HG02970 (cell line): ENCODE measurements around the gene HPS3.
"Not testable (repeated sequence)": the region's sequence is repeated elsewhere in the genome, so short reads cannot be mapped to it uniquely, and the experiment has no call there.

Experiments
- ATAC-seq: cut with Tn5 transposase; IDR thresholded peaks from one replicate; pipeline ENCODE4 v1.9.1; 2021; ENCODE audit warnings: mild to moderate bottlenecking, moderate library complexity, moderate number of reproducible peaks; ENCODE audit not compliant: unreplicated experiment, low FRiP score

The HPS3 gene

GRCh38 chr3:149180057-149180573, 50.7 kb downstream of the HPS3 start:
- ATAC-seq, result no peak

DNA sequence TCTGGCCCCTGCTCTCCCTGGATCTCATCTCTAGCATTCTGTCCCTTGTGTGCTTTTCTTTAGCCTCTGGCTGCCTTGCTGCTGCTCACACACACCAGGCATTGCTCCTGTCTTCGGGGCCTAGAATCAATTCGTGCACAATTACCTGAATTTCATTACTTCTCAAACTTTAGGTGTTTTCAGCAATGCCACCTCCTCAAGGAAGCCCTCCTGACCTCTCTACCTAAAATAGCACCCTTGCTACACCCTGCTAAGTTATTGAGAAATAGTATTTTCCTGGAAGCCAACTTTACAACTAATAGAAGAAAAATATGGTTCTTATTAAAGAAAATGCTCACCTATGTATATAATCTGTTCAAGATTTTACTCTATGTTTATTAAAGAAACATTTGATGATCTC, 51.7 kb downstream of the HPS3 start:
- ATAC-seq, result no peak

DNA sequence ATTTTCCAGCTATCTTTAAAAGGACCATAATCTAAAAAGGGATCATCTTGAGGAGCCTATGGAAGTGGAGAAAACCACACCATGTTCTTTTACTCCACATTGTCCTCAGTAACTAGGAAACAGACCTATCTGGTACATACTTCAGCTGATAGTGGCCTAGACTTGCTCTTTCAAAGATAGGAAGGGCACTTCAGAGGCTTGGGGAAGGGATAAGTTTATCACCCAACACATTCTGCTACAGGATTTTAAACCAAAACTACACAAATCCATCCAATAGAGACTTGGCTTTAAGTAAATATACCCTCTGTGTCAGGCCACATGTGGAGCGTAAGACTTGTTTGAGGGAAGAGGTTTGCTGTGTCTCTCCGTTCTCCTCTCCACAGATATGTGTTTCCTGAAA, 56.8 kb downstream of the HPS3 start:
- ATAC-seq, result no peak

DNA sequence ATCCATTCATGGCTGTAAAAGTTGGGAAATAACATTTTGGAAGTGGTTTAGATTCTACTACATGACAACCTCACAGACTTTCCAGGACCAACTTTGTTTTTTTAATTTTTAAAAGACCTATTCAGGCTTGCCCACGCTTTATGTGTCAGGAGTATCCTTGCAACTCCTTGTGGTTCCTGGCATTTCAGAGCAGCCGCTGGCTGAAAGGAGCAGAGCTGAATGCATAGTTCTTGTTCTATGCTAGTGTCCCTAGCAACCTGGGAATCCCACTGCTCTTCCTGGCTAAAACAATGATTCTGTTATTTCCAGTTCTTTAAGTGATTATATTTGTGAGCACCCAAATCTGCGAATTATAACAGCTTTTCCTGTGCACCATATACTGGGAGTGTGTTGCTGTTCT, 57.3 kb downstream of the HPS3 start:
- no peak for ATAC-seq

DNA sequence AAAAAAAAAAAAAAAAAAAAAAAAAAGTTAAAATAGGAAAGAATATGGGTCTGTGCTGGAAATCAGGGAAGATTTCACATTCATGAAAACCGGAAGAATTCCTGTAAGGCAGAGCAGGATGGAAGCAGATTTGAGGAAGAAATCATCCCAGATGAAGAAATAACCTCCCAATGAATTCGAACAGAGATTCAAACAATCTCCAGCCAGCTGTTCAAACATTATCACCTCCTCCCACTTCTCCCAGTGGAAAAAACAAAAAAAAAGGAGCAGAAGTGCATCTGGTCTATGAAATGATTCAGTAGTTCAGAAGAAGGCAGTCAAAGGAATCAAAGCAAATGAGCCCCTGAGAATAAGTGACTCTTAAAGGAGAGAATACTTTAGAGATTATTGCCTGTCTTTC, 59.1 kb downstream of the HPS3 start:
- no peak for ATAC-seq

- no peak for ATAC-seq
Measured at GRCh38 chr3:149195221-149195620, 65.8 kb downstream of the HPS3 start.

- not testable (repeated sequence) for ATAC-seq
Measured at GRCh38 chr3:149196805-149197592, 67.6 kb downstream of the HPS3 start.

DNA sequence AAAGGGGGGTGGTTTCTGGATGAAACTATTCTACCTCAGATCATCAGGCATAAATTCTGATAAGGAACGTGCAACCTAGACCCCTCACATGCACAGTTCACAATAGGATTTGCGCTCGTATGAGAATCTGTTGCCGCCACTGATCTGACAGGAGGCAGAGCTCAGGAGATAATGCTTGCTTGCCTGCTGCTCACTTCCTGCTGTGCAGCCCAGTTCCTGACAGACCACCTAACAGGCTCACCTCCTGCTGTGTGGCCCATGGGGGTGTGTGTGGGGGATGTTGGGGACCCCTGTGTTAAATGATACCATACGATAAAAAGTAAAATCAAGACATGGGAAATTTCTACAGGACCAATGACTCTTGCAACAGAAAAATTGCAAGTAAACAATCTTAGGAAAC, 68.2 kb downstream of the HPS3 start:
- no peak for ATAC-seq

- no peak for ATAC-seq
Measured at GRCh38 chr3:149198611-149199010, 69.2 kb downstream of the HPS3 start.

DNA sequence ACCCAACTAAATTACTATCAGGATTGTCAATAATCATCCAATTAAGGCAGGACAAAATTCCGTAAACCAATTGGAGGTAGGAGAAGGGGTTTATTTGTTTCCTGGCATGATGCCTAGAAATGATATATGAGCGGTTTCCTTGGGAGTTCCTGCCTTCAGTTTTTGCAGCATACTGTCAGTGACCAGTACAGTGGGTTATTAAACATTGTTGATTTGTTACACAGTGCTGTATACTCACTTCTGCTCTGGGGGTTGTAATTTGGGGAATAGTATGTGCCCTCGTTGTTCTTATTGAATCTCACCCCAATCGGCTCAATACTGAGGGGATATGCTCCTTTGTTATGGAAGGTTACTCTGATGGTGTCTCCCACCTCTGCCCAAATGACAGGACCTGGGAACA, 70.0 kb downstream of the HPS3 start:
- no peak for ATAC-seq

GRCh38 chr3:149203758-149204157, 74.3 kb downstream of the HPS3 start:
- ATAC-seq, result peak; percentile 55

GRCh38 chr3:149204390-149204991, 75.1 kb downstream of the HPS3 start:
- ATAC-seq, result no peak

- ATAC-seq, result no peak
Measured at GRCh38 chr3:149207475-149207874, 78.0 kb downstream of the HPS3 start.

GRCh38 chr3:149209431-149209830, 80.0 kb downstream of the HPS3 start:
- ATAC-seq, result no peak

GRCh38 chr3:149212386-149212785, 82.9 kb downstream of the HPS3 start:
- no peak for ATAC-seq

DNA sequence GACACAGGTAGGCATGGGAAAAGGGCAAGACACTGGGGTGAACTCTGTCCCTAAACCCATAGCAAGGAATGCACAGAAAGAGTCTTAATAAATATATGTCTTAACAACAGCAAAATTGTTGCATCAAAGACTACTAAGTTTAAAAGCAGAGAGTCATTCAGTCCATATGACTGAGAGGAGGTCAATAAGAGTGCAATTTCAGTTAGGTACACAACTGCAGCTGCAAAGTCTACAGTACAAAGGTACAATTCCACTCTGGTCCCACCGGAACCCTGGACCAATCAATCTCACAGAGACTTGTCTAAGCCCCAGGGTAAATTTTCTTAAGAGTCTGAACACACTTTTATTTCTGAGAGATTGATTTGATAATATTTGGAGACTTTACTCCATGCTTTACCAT, 85.3 kb downstream of the HPS3 start:
- ATAC-seq, result no peak

- no peak for ATAC-seq
Measured at GRCh38 chr3:149215515-149215914, 86.1 kb downstream of the HPS3 start.

- ATAC-seq, result no peak
Measured at GRCh38 chr3:149216193-149216869, 86.9 kb downstream of the HPS3 start.

- ATAC-seq, result no peak
Measured at GRCh38 chr3:149217347-149217746, 87.9 kb downstream of the HPS3 start.

DNA sequence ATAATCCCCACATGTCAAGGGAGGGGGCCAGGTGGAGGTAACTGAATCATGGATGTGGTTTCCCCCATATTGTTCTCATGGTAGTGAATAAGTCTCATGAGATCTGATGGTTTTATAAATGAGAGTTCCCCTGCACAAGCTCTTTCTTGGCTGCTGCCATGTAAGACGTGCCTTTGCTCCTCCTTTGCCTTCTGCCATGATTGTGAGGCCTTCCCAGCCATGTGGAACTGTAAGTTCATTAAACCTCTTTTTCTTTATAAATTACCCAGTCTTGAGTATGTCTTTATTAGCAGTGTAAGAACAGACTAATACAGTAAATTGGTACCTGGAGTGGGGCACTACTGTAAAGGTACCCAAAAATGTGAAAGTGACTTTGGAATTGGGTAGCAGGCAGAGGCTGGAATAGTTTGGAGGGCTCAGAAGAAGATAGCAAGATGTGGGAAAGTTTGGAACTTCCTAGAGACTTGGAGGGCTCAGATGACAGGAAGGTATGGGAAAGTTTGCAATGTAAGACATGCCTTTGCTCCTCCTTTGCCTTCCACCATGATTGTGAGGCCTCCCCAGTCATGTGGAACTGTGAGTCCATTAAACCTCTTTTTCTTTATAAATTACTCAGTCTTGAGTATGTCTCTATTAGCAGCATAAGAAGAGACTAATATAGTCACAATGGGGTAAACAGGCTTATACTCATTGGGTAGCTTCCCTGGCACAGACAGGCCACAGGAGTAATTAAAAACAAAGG, 90.1 kb downstream of the HPS3 start:
- ATAC-seq, result not testable (repeated sequence)
